HG02759 (cell line): Measurements from ENCODE around the gene LRBA.
"Not testable (repeated sequence)": the region's sequence is repeated elsewhere in the genome, so short reads cannot be mapped to it uniquely, and the experiment has no call there.

Source experiments
- ATAC-seq: cut with Tn5 transposase; IDR thresholded peaks from one replicate; pipeline ENCODE4 v1.9.1; 2021; ENCODE audit warnings: mild to moderate bottlenecking, moderate library complexity; ENCODE audit not compliant: unreplicated experiment

The LRBA gene

DNA sequence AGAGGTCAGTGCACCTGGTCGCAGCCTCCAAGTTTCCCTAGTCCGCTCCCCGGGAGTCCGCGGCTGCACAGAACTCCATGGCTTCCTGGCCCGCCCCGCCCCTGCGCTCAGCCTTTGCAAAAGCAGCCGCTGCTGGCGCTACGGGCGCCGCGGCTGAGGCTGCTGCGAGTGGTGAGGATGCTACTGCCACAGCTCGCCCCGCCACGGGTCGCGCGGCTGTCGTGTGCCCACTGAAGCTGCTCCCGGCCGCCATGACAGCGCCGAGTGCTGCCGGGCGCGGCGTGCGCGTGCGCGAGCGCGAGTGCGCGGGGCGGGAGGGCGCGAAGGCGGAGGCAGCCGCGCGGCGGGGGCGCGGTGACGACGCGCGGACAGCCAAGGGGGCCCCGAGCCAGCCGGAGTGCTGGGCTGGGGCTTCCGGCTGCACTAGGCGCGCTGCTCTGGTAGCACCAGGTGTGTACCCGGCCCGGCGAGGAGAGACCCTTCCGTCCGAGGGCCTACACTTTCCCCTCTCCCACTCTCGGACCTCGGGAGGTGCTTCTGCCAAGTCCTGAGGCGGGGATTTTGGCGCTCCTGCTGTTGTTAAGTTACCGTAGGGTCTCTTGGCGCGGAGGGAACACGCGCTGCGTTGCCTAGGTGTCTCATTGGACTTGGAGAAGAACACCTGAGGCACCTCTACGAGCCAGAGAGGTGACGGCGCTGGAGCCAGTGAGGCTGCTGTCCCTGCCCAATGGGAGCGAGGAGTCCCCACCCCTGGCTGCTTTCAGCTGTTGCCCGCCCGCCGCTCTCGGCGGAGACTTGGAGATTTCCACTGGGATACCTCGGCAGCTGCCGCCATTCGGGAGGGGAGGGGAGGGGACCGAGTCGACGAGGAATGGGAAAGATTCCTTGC, 619 bp upstream of the LRBA start:
- peak; percentile 79 for ATAC-seq

GRCh38 chr4:151013944-151014343, 1.1 kb downstream of the LRBA start:
- ATAC-seq, result no peak

DNA sequence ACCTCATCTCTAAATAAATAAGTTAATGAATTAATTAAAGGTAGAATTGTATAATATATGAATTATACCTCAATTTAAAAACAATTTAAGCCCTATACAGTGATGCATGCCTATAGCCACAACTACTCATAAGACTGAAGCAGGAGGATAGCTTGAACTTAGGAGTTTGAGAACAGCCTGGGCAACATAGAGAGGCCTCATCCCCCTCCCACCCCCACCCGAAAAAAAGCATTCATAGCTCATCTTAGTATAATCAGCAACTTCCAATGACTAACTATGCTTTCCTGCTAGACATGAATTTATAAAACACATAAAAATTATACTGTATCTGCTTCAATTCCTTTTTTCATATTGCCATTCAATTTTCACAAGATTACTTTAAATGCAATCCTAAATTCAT, 1.6 kb downstream of the LRBA start:
- ATAC-seq, result no peak

DNA sequence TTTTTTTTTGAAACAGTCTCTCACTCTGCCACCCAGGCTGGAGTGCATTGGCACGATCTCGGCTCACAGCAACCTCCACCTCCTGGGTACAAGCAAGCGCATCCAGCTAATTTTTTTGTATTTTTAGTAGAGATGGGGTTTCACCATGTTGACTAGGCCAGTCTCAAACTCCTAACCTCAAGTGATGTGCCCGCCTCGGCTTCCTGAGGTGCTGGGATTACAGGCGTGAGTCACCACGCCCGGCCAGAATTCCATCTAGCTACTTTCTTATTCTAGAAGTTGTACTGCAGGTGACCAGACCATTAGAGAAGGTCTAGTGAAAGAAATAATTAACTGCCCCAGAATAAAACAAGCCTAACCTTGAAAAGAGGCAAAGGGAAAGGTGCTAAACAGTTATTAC, 2.3 kb downstream of the LRBA start:
- no peak for ATAC-seq

- ATAC-seq, result no peak
These were observed 2.7 kb downstream of the LRBA start for GRCh38 chr4:151012376-151012775.

DNA sequence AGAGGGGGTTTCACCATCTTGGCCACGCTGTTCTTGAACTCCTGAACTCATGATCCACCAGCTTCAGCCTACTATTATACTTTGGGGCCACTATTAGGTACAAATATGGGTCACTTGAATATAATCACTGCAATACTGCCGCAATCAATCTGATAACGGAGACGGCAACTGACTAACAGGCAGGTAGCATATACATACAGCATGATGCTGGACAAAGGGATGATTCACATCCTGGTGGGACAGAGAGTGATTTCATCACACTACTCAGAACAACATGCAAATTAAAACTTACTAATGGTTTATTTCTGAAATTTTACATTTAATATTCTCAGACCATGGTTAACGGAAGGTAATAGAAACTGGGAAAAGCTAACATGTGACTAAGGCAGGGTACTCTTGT, 10.9 kb downstream of the LRBA start:
- no peak for ATAC-seq

DNA sequence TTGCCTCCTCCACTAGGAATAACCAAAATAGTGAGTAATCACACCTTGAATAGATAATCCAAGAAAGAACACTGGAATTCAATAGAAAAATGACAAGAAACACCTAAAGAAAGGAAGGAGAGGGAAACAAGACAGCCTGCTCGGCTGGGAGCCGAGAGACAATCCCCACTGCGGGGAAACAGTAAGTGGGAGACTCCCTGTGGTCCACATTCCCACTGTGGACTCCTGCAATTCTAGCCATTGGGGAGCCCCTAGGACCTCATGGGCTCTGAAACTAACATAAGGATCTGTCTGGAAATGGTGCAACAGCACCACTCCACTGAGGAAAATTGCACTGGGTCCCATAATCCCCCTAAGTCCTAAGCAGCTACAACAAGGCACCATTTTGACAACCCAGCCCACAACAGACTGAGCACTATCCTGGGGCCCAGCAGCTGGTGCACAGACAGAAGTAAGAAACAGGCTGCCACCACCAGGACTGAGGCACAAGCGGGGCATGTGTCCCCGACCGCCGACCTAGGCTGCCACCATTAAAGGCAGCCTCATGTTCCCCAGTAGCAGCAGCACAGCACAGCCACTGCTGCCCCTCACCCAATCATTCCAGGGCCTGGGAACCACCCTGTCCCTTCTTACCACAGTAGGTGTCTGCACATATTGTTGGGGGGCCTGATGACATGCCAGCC, 14.2 kb downstream of the LRBA start:
- no peak for ATAC-seq

DNA sequence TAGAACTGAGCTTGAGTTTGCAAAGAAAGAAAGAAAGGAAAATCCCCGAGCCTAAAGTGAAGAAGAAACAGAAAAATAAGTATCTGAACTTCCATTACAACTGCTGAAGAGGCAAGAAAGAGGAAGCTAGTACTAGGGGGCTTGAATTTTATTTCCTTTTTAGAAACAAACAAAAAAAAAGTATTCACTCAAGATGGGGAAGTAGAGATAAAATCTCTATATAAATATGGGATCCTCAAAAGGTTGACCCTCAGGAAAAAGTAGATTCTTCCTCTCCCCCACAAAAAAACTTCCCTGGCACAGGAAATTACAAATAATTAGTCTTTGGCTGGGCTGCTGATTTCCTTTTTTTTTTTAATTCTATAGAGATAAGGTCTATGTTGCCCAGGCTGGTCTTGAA, 16.0 kb downstream of the LRBA start:
- ATAC-seq, result no peak

DNA sequence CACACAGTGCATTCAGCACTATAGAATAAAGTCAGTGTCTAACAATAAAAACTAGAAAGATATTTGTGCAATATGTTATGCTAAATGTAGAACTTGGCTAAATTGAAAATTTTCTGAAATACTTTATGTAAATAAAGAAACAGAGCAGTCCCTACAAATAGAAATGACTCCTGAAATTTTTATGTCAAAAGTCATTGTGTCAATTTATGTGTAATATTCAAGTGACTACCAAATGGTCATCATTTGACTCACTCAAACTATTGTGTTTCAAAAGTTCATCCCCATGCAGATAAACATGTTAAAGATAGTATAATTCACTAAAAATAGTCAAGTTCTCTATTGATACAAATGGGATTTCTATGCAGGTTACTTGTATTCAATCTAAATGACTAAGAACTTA, 17.9 kb downstream of the LRBA start:
- no peak for ATAC-seq

DNA sequence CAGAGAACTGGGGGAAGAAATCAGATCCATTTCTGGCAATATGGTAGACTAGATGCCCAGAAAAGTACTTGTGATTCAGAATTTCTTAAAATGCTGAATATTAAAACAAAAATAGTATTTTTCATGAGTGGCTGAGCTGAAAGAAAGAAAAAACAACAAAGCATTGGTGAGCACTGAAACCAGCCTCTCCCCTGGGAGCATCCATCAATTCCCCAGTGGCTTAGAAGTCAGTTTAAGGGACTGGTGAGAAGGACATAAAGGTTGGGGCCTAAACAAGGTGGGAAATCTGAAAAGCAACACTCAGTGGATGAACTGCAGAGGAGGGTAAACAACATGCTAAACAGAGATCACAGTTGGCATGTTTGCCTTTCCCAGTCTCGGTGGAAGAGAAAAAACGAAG, 20.4 kb downstream of the LRBA start:
- ATAC-seq, result no peak

DNA sequence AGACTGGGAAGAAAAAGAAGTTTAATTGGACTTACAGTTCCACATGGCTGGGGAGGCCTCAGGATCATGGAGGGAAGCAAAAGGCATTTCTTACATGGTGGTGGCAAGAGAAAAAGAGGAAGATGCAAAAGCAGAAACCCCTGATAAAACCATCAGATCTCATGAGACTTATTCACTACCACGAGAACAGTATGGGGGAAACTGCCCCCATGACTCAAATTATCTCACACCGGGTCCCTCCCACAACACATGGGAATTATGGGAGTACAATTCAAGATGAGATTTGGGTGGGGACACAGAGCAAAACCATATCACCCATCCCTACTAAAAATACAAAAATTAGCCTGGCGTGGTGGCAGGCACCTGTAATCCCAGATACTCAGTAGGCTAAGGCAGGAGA, 21.5 kb downstream of the LRBA start:
- ATAC-seq, result not testable (repeated sequence)

- ATAC-seq, result no peak
These were observed 24.1 kb downstream of the LRBA start for GRCh38 chr4:150990993-150991392.

GRCh38 chr4:150990250-150990649, 24.8 kb downstream of the LRBA start:
- no peak for ATAC-seq

DNA sequence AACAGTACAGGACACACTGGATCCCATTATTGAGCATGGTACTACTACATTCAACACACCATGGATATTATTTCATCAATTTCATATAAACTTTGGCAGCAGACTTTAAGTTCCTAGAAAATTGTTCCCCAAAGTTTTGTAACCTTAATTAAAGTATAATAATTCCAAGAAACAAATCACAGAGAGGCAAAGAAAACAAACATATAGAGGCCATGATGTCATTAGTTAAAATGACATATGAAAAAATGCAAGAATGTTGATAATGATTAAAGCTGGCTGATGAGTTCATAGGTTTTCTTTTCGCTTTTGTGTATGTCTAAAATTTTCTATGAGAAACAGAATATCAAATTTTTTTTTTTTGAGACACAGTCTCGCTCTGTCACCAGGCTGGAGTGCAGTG, 26.8 kb downstream of the LRBA start:
- no peak for ATAC-seq

DNA sequence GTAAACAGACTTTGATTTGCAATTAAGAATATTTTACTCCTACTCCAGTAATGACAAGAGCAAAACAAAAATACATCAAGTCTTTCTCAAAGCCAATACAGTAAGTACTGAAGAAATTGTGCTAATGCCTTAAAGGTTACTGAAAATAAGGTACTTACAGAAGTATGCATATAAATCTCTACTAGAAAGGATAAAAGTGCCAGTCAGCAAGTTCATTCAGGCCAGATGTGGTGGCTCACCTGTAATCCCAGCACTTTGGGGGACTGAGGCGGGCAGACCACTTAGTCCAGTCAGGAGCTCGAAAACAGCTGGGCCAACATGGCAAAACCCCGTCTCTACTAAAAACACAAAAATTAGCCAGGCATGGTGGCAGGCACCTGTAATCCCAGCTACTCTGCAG, 27.9 kb downstream of the LRBA start:
- no peak for ATAC-seq

DNA sequence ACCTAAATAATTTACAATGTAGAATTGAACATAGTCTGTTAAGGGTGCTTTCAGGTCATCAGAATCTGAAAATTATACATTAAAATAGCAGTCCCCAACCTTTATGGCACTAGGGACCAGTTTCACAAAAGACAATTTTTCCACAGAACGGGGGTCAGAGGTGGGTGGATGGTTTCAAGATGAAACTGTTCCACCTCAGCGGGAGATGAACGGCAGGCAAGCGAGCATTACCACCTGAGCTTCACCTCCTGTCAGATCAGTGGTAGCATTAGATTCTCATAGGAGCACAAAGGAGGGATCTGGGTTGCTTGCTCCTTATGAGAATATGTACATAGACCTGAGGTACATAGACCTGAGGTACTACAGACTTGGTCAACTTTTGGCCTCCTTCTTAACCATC, 29.0 kb downstream of the LRBA start:
- peak; percentile 82 for ATAC-seq

DNA sequence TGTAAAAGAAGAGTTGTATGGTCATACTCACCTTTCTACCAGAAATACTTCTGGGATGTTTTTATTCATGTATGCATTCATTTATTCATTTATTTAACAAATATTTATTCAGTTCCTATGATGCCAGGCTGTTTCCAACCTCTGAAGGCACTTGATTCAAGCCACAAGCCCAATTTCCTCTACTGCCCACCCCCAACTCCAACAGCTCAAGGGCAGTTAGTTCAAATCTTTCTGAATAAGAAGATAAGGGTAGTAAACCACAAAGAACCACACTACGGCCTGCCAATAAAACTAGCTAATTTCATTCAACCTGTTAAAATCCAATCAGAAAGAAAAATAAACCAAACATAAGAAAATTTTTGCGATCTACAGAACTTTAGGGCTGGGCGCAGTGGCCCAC, 31.2 kb downstream of the LRBA start:
- ATAC-seq, result no peak

DNA sequence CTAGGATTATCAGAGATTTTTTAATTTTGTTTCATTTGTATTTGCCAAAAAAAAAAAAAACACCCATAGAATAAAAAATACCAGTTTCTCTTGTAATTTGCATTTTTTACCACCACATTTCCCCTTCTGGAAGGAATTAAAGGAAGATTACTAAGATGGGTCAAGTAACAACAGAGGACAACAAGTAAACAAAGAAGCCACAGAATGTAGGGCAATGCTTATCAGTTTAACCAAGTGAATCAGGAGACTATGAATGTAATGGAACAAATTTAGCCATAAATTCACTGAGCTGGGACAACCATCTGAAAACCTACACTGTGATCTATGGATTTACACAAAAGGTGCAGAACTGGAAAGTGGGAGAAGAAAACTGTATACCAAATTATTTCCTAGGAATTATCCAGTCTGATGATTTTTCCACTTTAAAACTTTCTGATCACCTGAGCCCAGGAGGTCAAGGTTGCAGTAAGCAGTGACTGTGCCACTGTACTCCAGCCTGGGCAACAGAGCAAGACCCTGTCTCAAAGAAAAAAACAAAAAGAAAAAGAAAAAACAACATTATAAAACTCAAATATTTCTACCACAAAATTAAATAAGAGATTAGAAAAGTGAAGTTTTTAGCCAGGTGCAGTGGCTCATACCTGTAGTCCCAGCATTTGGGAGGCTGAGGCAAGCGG, 32.4 kb downstream of the LRBA start:
- ATAC-seq, result no peak

DNA sequence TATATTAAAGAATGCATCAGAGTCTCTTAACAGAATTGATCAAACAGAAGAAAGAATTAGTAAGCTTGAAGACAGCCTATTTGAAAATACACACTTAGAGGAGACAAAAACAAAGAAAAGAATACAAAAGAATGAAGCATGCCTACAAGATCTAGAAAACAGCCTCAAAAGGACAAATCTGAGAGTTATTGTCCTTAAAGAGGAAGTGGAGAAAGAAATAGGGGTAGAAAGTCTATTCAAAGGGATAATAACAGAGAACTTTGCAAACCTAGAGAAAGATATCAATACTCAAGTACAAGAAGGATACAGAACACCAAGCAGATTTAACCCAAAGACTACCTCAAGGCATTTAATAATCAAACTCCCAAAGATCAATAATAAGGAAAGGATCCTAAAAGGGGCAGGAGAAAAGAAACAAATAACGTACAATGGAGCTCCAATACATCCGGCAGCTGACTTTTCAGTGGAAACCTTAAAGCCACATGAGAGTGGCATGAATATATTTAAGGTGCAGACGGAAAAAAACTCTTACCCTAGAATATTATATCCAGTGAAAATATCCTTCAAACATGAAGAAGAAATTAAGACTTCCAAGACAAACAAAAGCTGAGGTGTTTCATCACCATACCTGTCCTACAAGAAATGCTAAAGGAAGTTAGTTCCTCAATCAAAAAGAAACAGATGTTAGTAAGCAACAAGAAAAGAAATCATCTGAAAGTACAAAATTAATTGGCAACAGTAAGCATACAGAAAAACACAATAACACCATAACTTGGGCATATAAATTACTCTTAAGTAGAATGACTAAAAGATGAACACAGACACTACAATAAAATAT, 36.1 kb downstream of the LRBA start:
- ATAC-seq, result no peak

GRCh38 chr4:150976478-150977118, 38.5 kb downstream of the LRBA start:
- ATAC-seq, result no peak
